A549 (cell line): ENCODE data around the gene SNX30. TPM values are rescaled to one million over a fixed set of nuclear protein-coding genes. Genes with fewer than 3 reads are reported as not detected.

Experiments used
- ATAC-seq, 2 experiments: fragments of 200-7000 bp in 1 of 2; fragments of >200 bp in 1 of 2; cut with Nextera tagmentation in 1 of 2; cut with Tn5 transposase in 1 of 2; 3 replicates each; pipeline versions ENCODE4 v1.8.0 to v1.9.1; 2018 to 2020; ENCODE audit warnings: mild to moderate bottlenecking in 1 of 2, moderate library complexity in 1 of 2
- CTCF ChIA-PET: fragments of 300-600 bp; sonication (Branson Sonifier 250); formaldehyde crosslinking; extraction: SDS; loops from one replicate; lab custom pipeline; 2021; ENCODE audit warnings: antibody characterized with exemption, inconsistent platforms; lab: Yijun Ruan, JAX
- POLR2A ChIA-PET: fragments of 350-600 bp; formaldehyde crosslinking; extraction: SDS; loops from one replicate; lab custom pipeline; 2021; ENCODE audit warnings: antibody characterized with exemption, inconsistent platforms; lab: Yijun Ruan, JAX
- DNase-seq, 2 experiments: peaks; one replicate each; pipeline versions ENCODE4 v3.0.0 to v3.0.0-alpha.2; 2011 to 2016; ENCODE audit warnings: low read depth in 1 of 2, low spot score in 1 of 2
- FAIRE-seq: peaks from 2 replicates; lab custom pipeline; 2011; peaks lifted over from hg19 to GRCh38; lab: Jason Lieb, UNC
- H3K27ac ChIP-seq, 2 experiments: fragments of >200 bp; sonication (Bioruptor Twin); formaldehyde crosslinking; 3 replicates each; pipeline ENCODE4 v1.5.1; 2016 to 2017
- H3K4me1 ChIP-seq: fragments of >200 bp; sonication (Bioruptor Twin); formaldehyde crosslinking; 3 replicates; pipeline ENCODE4 v1.6.1; 2016
- H3K4me2 ChIP-seq: fragments of >200 bp; sonication (Bioruptor Twin); formaldehyde crosslinking; 3 replicates; pipeline ENCODE4 v1.6.1; 2016
- H3K4me3 ChIP-seq: fragments of >200 bp; sonication (Bioruptor Twin); formaldehyde crosslinking; 3 replicates; pipeline ENCODE4 v1.5.1; 2016
- H3K9me3 ChIP-seq: fragments of >200 bp; sonication (Bioruptor Twin); formaldehyde crosslinking; 3 replicates; pipeline ENCODE4 v1.6.1; 2016
- BHLHE40 ChIP-seq: IDR thresholded peaks from 2 replicates; pipeline ENCODE4 v1.6.1; 2012; ENCODE audit warnings: low read depth, low read length, inconsistent platforms
- CBX2 ChIP-seq: fragments of 200-600 bp; sonication (generic); IDR thresholded peaks from 2 replicates; pipeline ENCODE4 v1.6.1; 2016; ENCODE audit warnings: low read depth, mild to moderate bottlenecking, borderline replicate concordance
- CBX8 ChIP-seq: fragments of 200-600 bp; sonication (generic); IDR thresholded peaks from 2 replicates; pipeline ENCODE4 v1.6.1; 2016
- CEBPB ChIP-seq, 2 experiments: fragments of >200 bp in 1 of 2; sonication (Bioruptor Twin) in 1 of 2; formaldehyde crosslinking in 1 of 2; IDR thresholded peaks; 2 replicates each; pipeline ENCODE4 v1.6.1; 2012 to 2016
- EHF ChIP-seq: fragments of 250-450 bp; sonication (Bioruptor Pico); IDR thresholded peaks from 2 replicates; pipeline ENCODE4 v1.5.0; 2020; ENCODE audit warnings: mild to moderate bottlenecking
- ESRRA ChIP-seq: fragments of 150-350 bp; IDR thresholded peaks from 2 replicates; pipeline ENCODE4 v1.6.1; 2014; ENCODE audit warnings: mild to moderate bottlenecking, low read length, borderline replicate concordance
- FOSL2 ChIP-seq, 2 experiments: fragments of 450-650 bp in 1 of 2; fragments of >200 bp in 1 of 2; sonication (Bioruptor Twin) in 1 of 2; formaldehyde crosslinking; IDR thresholded peaks; 2 replicates each; pipeline versions ENCODE4 v1.5.0 to v1.6.1; 2016 to 2020; ENCODE audit warnings: mild to moderate bottlenecking in 1 of 2, moderate library complexity in 1 of 2
- GATA3 ChIP-seq: IDR thresholded peaks from 2 replicates; pipeline ENCODE4 v1.6.1; 2012; ENCODE audit warnings: borderline replicate concordance
- HEYL ChIP-seq: fragments of 250-450 bp; sonication (Bioruptor Pico); IDR thresholded peaks from 2 replicates; pipeline ENCODE4 v1.8.0; 2021; ENCODE audit warnings: mild to moderate bottlenecking, moderate library complexity
- KDM1A ChIP-seq: fragments of 200-600 bp; sonication (generic); IDR thresholded peaks from 2 replicates; pipeline ENCODE4 v1.6.1; 2016; ENCODE audit warnings: low read depth, mild to moderate bottlenecking
- KDM5A ChIP-seq: fragments of 200-600 bp; sonication (generic); IDR thresholded peaks from 2 replicates; pipeline ENCODE4 v1.6.1; 2016; ENCODE audit warnings: antibody characterized with exemption, mild to moderate bottlenecking
- NPAS2 ChIP-seq: fragments of 250-450 bp; sonication (Bioruptor Pico); IDR thresholded peaks from 2 replicates; pipeline ENCODE4 v1.8.0; 2022; ENCODE audit warnings: mild to moderate bottlenecking, moderate library complexity, borderline replicate concordance
- RAD21 ChIP-seq, 2 experiments: fragments of >200 bp in 1 of 2; sonication (Bioruptor Twin) in 1 of 2; formaldehyde crosslinking in 1 of 2; IDR thresholded peaks in 1 of 2; conservative IDR thresholded peaks in 1 of 2; 2 replicates in 1 of 2; 3 replicates in 1 of 2; pipeline ENCODE4 v1.6.1; 2012 to 2018; ENCODE audit warnings: inconsistent platforms in 1 of 2
- RCOR1 ChIP-seq: fragments of 150-350 bp; IDR thresholded peaks from 2 replicates; pipeline ENCODE4 v1.6.1; 2014; ENCODE audit warnings: antibody characterized with exemption, low read length, low read depth
- RNF2 ChIP-seq: fragments of 200-600 bp; sonication (generic); IDR thresholded peaks from 2 replicates; pipeline ENCODE4 v1.6.1; 2016; ENCODE audit warnings: low read depth, mild to moderate bottlenecking, antibody characterized with exemption, moderate library complexity, borderline replicate concordance
- TFCP2L1 ChIP-seq: fragments of 250-450 bp; sonication (Bioruptor Pico); IDR thresholded peaks from 2 replicates; pipeline ENCODE4 v1.5.0; 2021; ENCODE audit warnings: mild to moderate bottlenecking
- ZC3H11A ChIP-seq: fragments of 450-650 bp; IDR thresholded peaks from 2 replicates; pipeline ENCODE4 v1.6.1; 2014; ENCODE audit warnings: antibody characterized with exemption, mild to moderate bottlenecking
- ZFP36 ChIP-seq: fragments of 450-650 bp; IDR thresholded peaks from 2 replicates; pipeline ENCODE4 v1.6.1; 2014; ENCODE audit warnings: borderline replicate concordance; ENCODE audit not compliant: partially characterized antibody
- WGBS: methylation state at CpG from one replicate; pipeline ENCODE4 v1.1.6; 2017; ENCODE audit errors: missing lambda C conversion rate; 5-methylcytosine and 5-hydroxymethylcytosine counted together
- polyA plus RNA-seq, 4 experiments: library from polyadenylated mRNA; depleted of rRNA in 3 of 4; stranded (reverse); fragments of >200 nt; fragmentation: RNase III in 1 of 4; extraction: RNeasy Plus Mini Kit Qiagen cat#74134 plus additional on column Dnase treatment in 1 of 4; gene quantifications; 2 replicates in 3 of 4; 3 replicates in 1 of 4; pipeline ENCODE4 v1.2.3, GENCODE V29; 2011 to 2017
- TF ChIP-seq, protein P1 (sequence below): fragments of 250-450 bp; sonication (Bioruptor Pico); IDR thresholded peaks from 2 replicates; pipeline ENCODE4 v1.5.0; 2021; ENCODE audit warnings: mild to moderate bottlenecking, moderate library complexity, borderline replicate concordance
- TF ChIP-seq, protein P2 (sequence below): fragments of >200 bp; sonication (Bioruptor Twin); formaldehyde crosslinking; IDR thresholded peaks from 2 replicates; pipeline ENCODE4 v1.6.1; 2016
- TF ChIP-seq, protein P3 (sequence below): fragments of 450-650 bp; IDR thresholded peaks from 2 replicates; pipeline ENCODE4 v1.6.1; 2014; ENCODE audit warnings: antibody characterized with exemption
- TF ChIP-seq, protein P4 (sequence below): fragments of 250-450 bp; sonication (Bioruptor Pico); IDR thresholded peaks from 2 replicates; pipeline ENCODE4 v1.5.0; 2020; ENCODE audit warnings: low read depth, mild to moderate bottlenecking, moderate library complexity
- TF ChIP-seq, protein P5 (sequence below): IDR thresholded peaks from 2 replicates; pipeline ENCODE4 v1.6.1; 2012; ENCODE audit warnings: low read depth, borderline replicate concordance
- TF ChIP-seq, protein P6 (sequence below): fragments of >200 bp; sonication (Bioruptor Twin); formaldehyde crosslinking; IDR thresholded peaks from 3 replicates; pipeline ENCODE4 v1.5.1; 2016
- TF ChIP-seq, protein P7 (sequence below): fragments of >200 bp; sonication (Bioruptor Twin); formaldehyde crosslinking; IDR thresholded peaks from 3 replicates; pipeline ENCODE4 v1.6.1; 2016

Gene SNX30
- polyA plus RNA-seq, 2 of the 4 experiments (the other 2 are of a cell fraction) = 3.1 to 3.6 TPM

DNA sequence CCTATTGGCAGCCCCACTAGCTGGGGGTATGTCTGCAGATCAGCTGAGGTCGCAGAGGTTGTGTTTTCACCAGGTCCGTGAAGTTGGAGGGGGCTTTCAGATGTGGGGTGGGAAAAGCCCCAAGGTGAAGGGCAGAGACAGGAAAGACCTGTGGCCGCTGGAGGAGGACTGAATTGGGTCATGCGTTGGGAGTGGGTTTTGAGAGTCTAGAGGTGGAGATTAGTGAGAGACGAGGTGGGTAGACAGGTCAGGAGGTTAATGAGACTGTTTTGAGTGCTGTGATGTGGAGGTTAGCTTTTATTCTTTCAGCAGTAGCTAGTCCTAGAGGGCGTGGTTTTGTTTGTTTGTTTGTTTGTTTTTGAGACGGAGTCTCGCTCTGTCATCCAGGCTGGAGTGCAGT is 10.3 kb downstream of the SNX30 start:
- WGBS = 59% methylated on average over 8 of the region's 8 CpGs
- H3K9me3 ChIP-seq = no peaks in the 10 kb centered on the region
- no peak for ATAC-seq
- no peak for FAIRE-seq
- no peak overlapping the region for H3K4me3 ChIP-seq
- POLR2A ChIA-PET = no interaction called here
- H3K4me1 ChIP-seq = no peaks in the 10 kb centered on the region
- H3K27ac ChIP-seq = no peak overlapping the region
- TF ChIP-seq KDM1A (no peak), ZC3H11A (no peak), CBX8 (no peak), KDM5A (no peak), EHF (no peak), HEYL (CRISPR knock-in tag) (no peak), CEBPB (IDR thresholded peaks at IDR 0.05) (no peak), ZFP36 (no peak), CBX2 (no peak), RNF2 (no peak), ESRRA (no peak), RAD21 (conservative IDR thresholded peaks at IDR 0.05 in 1 of 2, IDR thresholded peaks at IDR 0.05 in 1 of 2) (no peak)
- TF ChIP-seq, protein P1, sequence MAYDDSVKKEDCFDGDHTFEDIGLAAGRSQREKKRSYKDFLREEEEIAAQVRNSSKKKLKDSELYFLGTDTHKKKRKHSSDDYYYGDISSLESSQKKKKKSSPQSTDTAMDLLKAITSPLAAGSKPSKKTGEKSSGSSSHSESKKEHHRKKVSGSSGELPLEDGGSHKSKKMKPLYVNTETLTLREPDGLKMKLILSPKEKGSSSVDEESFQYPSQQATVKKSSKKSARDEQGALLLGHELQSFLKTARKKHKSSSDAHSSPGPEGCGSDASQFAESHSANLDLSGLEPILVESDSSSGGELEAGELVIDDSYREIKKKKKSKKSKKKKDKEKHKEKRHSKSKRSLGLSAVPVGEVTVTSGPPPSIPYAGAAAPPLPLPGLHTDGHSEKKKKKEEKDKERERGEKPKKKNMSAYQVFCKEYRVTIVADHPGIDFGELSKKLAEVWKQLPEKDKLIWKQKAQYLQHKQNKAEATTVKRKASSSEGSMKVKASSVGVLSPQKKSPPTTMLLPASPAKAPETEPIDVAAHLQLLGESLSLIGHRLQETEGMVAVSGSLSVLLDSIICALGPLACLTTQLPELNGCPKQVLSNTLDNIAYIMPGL (CRISPR knock-in tag) = no peak
- TF ChIP-seq, protein P2, sequence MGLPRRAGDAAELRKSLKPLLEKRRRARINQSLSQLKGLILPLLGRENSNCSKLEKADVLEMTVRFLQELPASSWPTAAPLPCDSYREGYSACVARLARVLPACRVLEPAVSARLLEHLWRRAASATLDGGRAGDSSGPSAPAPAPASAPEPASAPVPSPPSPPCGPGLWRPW = no peak
- TF ChIP-seq, protein P3, sequence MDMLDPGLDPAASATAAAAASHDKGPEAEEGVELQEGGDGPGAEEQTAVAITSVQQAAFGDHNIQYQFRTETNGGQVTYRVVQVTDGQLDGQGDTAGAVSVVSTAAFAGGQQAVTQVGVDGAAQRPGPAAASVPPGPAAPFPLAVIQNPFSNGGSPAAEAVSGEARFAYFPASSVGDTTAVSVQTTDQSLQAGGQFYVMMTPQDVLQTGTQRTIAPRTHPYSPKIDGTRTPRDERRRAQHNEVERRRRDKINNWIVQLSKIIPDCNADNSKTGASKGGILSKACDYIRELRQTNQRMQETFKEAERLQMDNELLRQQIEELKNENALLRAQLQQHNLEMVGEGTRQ = no peak
- TF ChIP-seq, protein P4, sequence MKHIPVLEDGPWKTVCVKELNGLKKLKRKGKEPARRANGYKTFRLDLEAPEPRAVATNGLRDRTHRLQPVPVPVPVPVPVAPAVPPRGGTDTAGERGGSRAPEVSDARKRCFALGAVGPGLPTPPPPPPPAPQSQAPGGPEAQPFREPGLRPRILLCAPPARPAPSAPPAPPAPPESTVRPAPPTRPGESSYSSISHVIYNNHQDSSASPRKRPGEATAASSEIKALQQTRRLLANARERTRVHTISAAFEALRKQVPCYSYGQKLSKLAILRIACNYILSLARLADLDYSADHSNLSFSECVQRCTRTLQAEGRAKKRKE = no peak
- TF ChIP-seq, protein P5, sequence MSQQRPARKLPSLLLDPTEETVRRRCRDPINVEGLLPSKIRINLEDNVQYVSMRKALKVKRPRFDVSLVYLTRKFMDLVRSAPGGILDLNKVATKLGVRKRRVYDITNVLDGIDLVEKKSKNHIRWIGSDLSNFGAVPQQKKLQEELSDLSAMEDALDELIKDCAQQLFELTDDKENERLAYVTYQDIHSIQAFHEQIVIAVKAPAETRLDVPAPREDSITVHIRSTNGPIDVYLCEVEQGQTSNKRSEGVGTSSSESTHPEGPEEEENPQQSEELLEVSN = no peak
- TF ChIP-seq, protein P6, sequence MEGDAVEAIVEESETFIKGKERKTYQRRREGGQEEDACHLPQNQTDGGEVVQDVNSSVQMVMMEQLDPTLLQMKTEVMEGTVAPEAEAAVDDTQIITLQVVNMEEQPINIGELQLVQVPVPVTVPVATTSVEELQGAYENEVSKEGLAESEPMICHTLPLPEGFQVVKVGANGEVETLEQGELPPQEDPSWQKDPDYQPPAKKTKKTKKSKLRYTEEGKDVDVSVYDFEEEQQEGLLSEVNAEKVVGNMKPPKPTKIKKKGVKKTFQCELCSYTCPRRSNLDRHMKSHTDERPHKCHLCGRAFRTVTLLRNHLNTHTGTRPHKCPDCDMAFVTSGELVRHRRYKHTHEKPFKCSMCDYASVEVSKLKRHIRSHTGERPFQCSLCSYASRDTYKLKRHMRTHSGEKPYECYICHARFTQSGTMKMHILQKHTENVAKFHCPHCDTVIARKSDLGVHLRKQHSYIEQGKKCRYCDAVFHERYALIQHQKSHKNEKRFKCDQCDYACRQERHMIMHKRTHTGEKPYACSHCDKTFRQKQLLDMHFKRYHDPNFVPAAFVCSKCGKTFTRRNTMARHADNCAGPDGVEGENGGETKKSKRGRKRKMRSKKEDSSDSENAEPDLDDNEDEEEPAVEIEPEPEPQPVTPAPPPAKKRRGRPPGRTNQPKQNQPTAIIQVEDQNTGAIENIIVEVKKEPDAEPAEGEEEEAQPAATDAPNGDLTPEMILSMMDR = no peak
- TF ChIP-seq, all 56 proteins: peak for 0
- DNase-seq = no peak
- H3K4me2 ChIP-seq = no peak overlapping the region
- CTCF ChIA-PET = interaction anchor here (1.1 kb wide), 1 partner anchor 10 kb away, joined by 3 read pairs; no protein-coding TSS in a partner anchor

DNA sequence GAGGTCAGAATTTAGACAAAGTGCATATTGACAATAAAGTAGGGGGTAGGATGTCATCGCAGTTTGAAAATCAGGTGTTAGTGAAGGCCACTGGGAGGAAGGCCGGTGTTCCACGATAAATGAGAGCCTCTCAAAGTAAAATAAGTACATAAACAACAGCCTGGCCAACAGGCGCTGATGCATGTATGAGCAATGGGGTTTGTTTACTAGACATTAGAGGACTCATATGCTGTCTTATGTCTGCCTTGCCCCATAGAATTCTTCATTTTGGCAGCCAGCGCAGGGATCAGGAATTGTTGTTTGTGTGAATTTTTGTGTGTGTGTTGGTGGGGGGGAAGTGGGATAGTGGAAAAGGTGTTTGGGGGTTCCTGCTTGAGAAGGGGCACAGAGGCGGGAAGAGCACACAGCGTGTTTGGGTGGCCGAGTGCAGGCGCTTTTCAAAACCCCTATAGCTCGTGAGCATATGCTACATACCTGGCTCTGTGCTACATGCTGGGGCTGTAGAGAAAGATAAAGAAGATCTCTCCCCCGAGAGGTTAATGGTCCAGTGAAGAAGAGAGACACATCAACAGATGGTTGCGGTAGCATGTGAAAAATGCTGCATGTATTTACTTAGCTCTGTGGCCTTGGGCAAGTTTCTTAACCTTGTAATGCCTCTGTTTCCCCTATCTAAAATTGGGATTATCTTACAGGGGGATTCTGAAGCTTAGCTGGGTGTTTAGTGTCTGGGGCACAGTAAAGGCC is 11.5 kb downstream of the SNX30 start:
- no peak overlapping the region for H3K27ac ChIP-seq
- ATAC-seq (no peak), DNase-seq (no peak), FAIRE-seq (no peak)
- ChIA-PET CTCF (interaction anchor here (0.7 to 1.1 kb wide), 2 partner anchors 11 to 62 kb away, joined by 3 read pairs; no protein-coding TSS in a partner anchor), POLR2A (interaction anchor here (1.0 kb wide), 1 partner anchor 12 kb away, joined by 4 read pairs; no protein-coding TSS in a partner anchor)
- TF ChIP-seq NPAS2 (CRISPR knock-in tag) = no peak
- no peak for TF ChIP-seq RNF2
- no peak for TF ChIP-seq RCOR1
- no peak for TF ChIP-seq GATA3
- TF ChIP-seq FOSL2 (IDR thresholded peaks at IDR 0.05) = no peak
- TF ChIP-seq FOSL2 (CRISPR knock-in tag; IDR thresholded peaks at IDR 0.05) = no peak
- no peak for TF ChIP-seq BHLHE40
- TF ChIP-seq, protein P7, sequence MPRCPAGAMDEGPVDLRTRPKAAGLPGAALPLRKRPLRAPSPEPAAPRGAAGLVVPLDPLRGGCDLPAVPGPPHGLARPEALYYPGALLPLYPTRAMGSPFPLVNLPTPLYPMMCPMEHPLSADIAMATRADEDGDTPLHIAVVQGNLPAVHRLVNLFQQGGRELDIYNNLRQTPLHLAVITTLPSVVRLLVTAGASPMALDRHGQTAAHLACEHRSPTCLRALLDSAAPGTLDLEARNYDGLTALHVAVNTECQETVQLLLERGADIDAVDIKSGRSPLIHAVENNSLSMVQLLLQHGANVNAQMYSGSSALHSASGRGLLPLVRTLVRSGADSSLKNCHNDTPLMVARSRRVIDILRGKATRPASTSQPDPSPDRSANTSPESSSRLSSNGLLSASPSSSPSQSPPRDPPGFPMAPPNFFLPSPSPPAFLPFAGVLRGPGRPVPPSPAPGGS = no peak
- TF ChIP-seq TFCP2L1 (CRISPR knock-in tag) = no peak
- H3K4me2 ChIP-seq = no peak overlapping the region
- 86% methylated on average over 12 of the region's 12 CpGs for WGBS
- H3K4me3 ChIP-seq = no peak overlapping the region
- H3K4me1 ChIP-seq = no peaks in the 10 kb centered on the region
- no peaks in the 10 kb centered on the region for H3K9me3 ChIP-seq
